GM13976 (cell line): ENCODE data around the gene KCTD20.
A peak's percentile ranks its signal among the peaks of the same experiment; 100 is the strongest.

Experiments
- DNase-seq: peaks from one replicate; pipeline ENCODE4 v3.0.0; 2012; ENCODE audit warnings: low spot score
- CTCF ChIP-seq: IDR thresholded peaks from 2 replicates; pipeline ENCODE4 v1.5.1; 2012; ENCODE audit warnings: borderline replicate concordance, mild to moderate bottlenecking; ENCODE audit not compliant: insufficient read depth; ENCODE audit errors: extremely low read depth, missing control alignments, control extremely low read depth
- in situ Hi-C: fragments of 300-500 bp; cut with MboI; formaldehyde crosslinking; loops from one replicate; pipeline ENCODE4 v1.12.0; 2022; ENCODE audit warnings: low sequenced_read_pairs, mixed read lengths, inconsistent platforms; ENCODE audit not compliant: unreplicated experiment

The KCTD20 gene

GRCh38 chr6:36428911-36429310 is 13.9 kb upstream of the KCTD20 start:
- in situ Hi-C loops: no loop called here
- no peak for DNase-seq
- peak; percentile 1 for TF ChIP-seq CTCF

DNA sequence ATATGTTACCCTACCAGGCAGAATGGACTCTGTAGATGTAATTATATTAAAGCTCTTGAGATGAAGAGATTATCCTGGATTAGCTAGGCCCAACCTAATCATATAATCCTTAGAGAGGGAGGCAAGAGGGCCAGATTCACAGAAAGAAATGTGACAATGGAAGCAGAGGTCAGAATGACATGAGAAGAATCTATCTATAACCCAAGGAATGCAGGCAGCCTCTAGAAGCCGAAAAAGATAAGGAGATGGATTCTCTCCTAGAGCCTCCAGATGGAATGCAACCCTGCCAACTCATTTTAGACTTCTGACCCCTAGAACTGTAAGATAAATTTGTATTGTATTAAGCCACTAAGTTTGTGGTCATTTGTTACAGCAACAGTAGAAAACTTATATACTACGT is 12.4 kb upstream of the KCTD20 start:
- in situ Hi-C loops: no loop called here
- no peak for TF ChIP-seq CTCF
- DNase-seq: no peak

GRCh38 chr6:36431197-36431596 is 11.6 kb upstream of the KCTD20 start:
- in situ Hi-C loops: no loop called here
- DNase-seq: no peak

GRCh38 chr6:36432151-36432671 is 10.6 kb upstream of the KCTD20 start:
- no peak for TF ChIP-seq CTCF
- in situ Hi-C loops: no loop called here
- peak; percentile 45 for DNase-seq

More at GRCh38 chr6:36431197-36431596, 11.6 kb upstream of the KCTD20 start:
- no peak for TF ChIP-seq CTCF

DNA sequence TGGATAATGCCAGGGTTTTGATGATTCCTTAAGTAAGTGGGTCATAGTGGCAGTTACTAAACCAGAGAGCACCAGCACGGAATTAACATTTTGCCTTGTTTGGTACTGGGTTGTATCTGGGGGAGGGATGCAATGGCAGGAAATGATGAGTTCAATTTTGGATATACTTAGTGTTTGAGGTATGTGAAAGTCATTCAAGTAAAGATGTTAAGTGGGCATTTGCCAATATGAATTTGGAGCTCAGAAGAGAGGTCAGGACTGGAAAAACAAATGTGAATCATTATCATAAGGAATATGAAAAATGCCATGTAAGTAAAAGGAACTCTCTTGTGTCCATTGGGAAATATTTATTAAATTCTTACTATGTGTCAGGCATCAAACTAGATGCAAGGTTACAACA is 6.3 kb upstream of the KCTD20 start:
- TF ChIP-seq CTCF: no peak
- no peak for DNase-seq
- in situ Hi-C loops: no loop called here

DNA sequence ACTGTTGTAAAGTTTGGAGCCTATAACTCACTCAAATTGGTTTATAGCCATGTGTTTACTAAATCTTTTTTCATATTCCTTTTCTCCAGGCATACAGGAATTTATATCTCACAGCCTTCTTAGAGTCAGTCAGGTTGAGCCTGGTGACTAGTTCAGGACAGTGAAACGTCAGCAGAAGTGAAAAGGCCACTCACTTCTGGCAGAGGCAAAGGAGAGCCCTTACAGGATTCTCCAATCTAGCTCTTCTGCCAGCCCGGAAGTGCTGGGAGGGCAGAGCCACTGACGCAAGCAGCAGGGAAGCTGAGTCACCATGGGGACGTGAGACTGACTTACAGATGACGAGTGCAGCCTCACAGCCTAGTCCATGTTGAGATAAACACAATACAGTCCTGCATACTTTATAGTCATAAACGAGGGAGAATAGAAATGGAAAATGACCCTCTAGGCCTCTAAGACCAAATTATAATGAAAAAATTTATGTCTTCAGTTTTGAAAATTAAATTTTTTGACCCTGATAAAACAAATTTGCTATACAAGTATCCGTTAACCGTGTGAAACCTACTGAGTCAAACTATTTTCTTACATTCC is 1.4 kb upstream of the KCTD20 start:
- peak; percentile 87 for DNase-seq
- TF ChIP-seq CTCF: no peak
- in situ Hi-C loops: no loop called here
